Mesenchymal stem cell (in vitro differentiated cells and primary cell): ENCODE data around the gene PAPSS1.

Experiments
- DNase-seq: peaks from one replicate; pipeline ENCODE4 v3.0.0-alpha.2; 2013
- H2AFZ ChIP-seq: one replicate; pipeline ENCODE4 v1.6.1; 2013; ENCODE audit warnings: low read depth, mild to moderate bottlenecking, control low read depth, inconsistent platforms, low read length, moderate library complexity
- H2AK5ac ChIP-seq: 2 replicates; pipeline ENCODE4 v1.6.1; 2013; ENCODE audit warnings: low read length, moderate library complexity, mild to moderate bottlenecking, inconsistent platforms; ENCODE audit not compliant: severe bottlenecking
- H2BK120ac ChIP-seq: one replicate; pipeline ENCODE4 v1.6.1; 2013; ENCODE audit warnings: low read depth, mild to moderate bottlenecking, inconsistent platforms, low read length, moderate library complexity
- H2BK12ac ChIP-seq, 2 experiments: one replicate each; pipeline ENCODE4 v1.6.1; 2013; ENCODE audit warnings: inconsistent platforms in 2 of 2, low read length in 2 of 2, mild to moderate bottlenecking in 2 of 2, moderate library complexity in 2 of 2, control low read depth in 1 of 2
- H2BK15ac ChIP-seq: one replicate; pipeline ENCODE4 v1.6.1; 2013; ENCODE audit warnings: mild to moderate bottlenecking, low read depth, inconsistent platforms; ENCODE audit not compliant: poor library complexity, severe bottlenecking
- H2BK5ac ChIP-seq: 2 replicates; pipeline ENCODE4 v1.6.1; 2013; ENCODE audit warnings: low read depth, mild to moderate bottlenecking, low read length, control low read depth, inconsistent platforms; ENCODE audit not compliant: poor library complexity, severe bottlenecking
- H3K14ac ChIP-seq, 2 experiments: one replicate each; pipeline ENCODE4 v1.6.1; 2013; ENCODE audit warnings: inconsistent platforms in 2 of 2, low read length in 2 of 2, control low read depth in 1 of 2, mild to moderate bottlenecking in 1 of 2, moderate library complexity in 1 of 2
- H3K18ac ChIP-seq, 2 experiments: one replicate each; pipeline ENCODE4 v1.6.1; 2013; ENCODE audit warnings: inconsistent platforms in 2 of 2, low read length in 2 of 2, control low read depth in 1 of 2, low read depth in 1 of 2, mild to moderate bottlenecking in 1 of 2
- H3K23ac ChIP-seq, 2 experiments: one replicate each; pipeline ENCODE4 v1.6.1; 2013; ENCODE audit warnings: inconsistent platforms in 2 of 2, low read length in 2 of 2, mild to moderate bottlenecking in 2 of 2, moderate library complexity in 2 of 2, control low read depth in 1 of 2
- H3K27ac ChIP-seq: 2 replicates; pipeline ENCODE4 v1.5.1; 2013; ENCODE audit warnings: mild to moderate bottlenecking, moderate library complexity, low read length, control low read depth, inconsistent platforms; ENCODE audit not compliant: poor library complexity, severe bottlenecking
- H3K27me3 ChIP-seq, 2 experiments: 2 replicates each; pipeline versions ENCODE4 v1.6.1 to v1.7.0; 2013; ENCODE audit warnings: low read length in 2 of 2, mild to moderate bottlenecking in 2 of 2, moderate library complexity in 2 of 2, control low read depth in 1 of 2, inconsistent platforms in 1 of 2; ENCODE audit not compliant: control insufficient read depth in 1 of 2, insufficient read depth in 1 of 2
- H3K36me3 ChIP-seq, 2 experiments: 2 replicates each; pipeline versions ENCODE4 v1.6.1 to v1.7.0; 2013; ENCODE audit warnings: low read length in 2 of 2, control low read depth in 1 of 2, inconsistent platforms in 1 of 2, low read depth in 1 of 2, mild to moderate bottlenecking in 1 of 2; ENCODE audit not compliant: insufficient read depth in 2 of 2, control insufficient read depth in 1 of 2
- H3K4ac ChIP-seq, 2 experiments: one replicate each; pipeline ENCODE4 v1.6.1; 2013; ENCODE audit warnings: inconsistent platforms in 2 of 2, low read length in 2 of 2, mild to moderate bottlenecking in 2 of 2, moderate library complexity in 2 of 2, control low read depth in 1 of 2, low read depth in 1 of 2
- H3K4me1 ChIP-seq: 2 replicates; pipeline ENCODE4 v1.6.1; 2013; ENCODE audit warnings: low read depth, low read length, control low read depth; ENCODE audit not compliant: control insufficient read depth, insufficient read depth
- H3K4me2 ChIP-seq: 2 replicates; pipeline ENCODE4 v1.6.1; 2013; ENCODE audit warnings: low read length, mild to moderate bottlenecking, inconsistent platforms; ENCODE audit not compliant: poor library complexity, severe bottlenecking
- H3K4me3 ChIP-seq, 2 experiments: 2 replicates each; pipeline versions ENCODE4 v1.5.1 to v1.7.0; 2013; ENCODE audit warnings: low read length in 2 of 2, mild to moderate bottlenecking in 2 of 2, control low read depth in 1 of 2, low read depth in 1 of 2; ENCODE audit not compliant: insufficient read depth in 1 of 2
- H3K79me1 ChIP-seq: replicated peaks from 2 replicates; pipeline ENCODE4 v1.6.1; 2013; ENCODE audit warnings: mild to moderate bottlenecking, control low read depth, low read length, inconsistent platforms; ENCODE audit not compliant: poor library complexity, severe bottlenecking
- H3K9ac ChIP-seq: 2 replicates; pipeline ENCODE4 v1.7.0; 2013; ENCODE audit warnings: mild to moderate bottlenecking, low read length, moderate library complexity
- H3K9me3 ChIP-seq: 2 replicates; pipeline ENCODE4 v1.7.0; 2013; ENCODE audit warnings: mild to moderate bottlenecking, low read length; ENCODE audit not compliant: control insufficient read depth
- H4K8ac ChIP-seq: one replicate; pipeline ENCODE4 v1.6.1; 2013; ENCODE audit warnings: inconsistent platforms, mild to moderate bottlenecking, low read length, moderate library complexity
- H4K91ac ChIP-seq: one replicate; pipeline ENCODE4 v1.6.1; 2013; ENCODE audit warnings: mild to moderate bottlenecking, low read length, inconsistent platforms
- WGBS: methylation state at CpG from one replicate; pipeline ENCODE4 v1.1.7; 2013; ENCODE audit warnings: mixed read lengths; 5-methylcytosine and 5-hydroxymethylcytosine counted together

Gene PAPSS1

GRCh38 chr4:107688421-107688820 is 31.6 kb downstream of the PAPSS1 start:
- Histone ChIP-seq H3K79me1 (peaks cover 25% of the 10 kb centered on the region), H3K9me3 (no peaks in the 10 kb centered on the region), H2BK5ac (no peak overlapping the region), H2BK15ac (peak overlapping the region; percentile 21), H3K4me1 (peaks cover 6% of the 10 kb centered on the region), H3K27ac (no peak overlapping the region), H3K4me3 (no peak overlapping the region), H3K18ac (no peak overlapping the region), H3K9ac (no peak overlapping the region), H3K23ac (no peak overlapping the region), H2BK12ac (no peak overlapping the region), H2AK5ac (no peak overlapping the region), H3K4ac (no peak overlapping the region), H2AFZ (no peak overlapping the region), H2BK120ac (no peak overlapping the region), H3K14ac (no peak overlapping the region), H3K4me2 (no peak overlapping the region), H3K36me3 (peaks cover 3 to 35% of the 10 kb centered on the region in 2 experiments), H3K27me3 (no peaks in the 10 kb centered on the region), H4K91ac (no peak overlapping the region), H4K8ac (no peak overlapping the region)
- 82% methylated on average over 1 of the region's 1 CpG for WGBS
- no peak for DNase-seq

DNA sequence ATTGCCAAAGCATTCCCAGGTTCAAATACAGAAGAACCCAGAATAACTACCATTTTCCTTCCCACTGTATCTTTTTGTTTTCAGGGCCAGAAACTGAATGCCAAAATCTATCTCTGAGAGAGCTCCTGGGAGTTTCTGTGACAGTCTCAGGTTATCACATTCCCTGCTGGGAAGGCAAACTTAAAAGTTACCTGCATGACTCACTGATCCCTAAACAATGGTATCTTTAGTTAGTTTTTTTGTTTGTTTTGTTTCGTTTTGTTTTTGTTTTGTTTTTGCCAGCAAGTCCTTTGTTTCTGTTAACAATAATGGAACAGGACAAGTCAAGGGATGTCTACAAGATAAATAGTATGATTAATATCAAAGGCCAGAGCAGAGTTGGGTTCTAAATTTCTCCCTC is 34.3 kb downstream of the PAPSS1 start:
- peaks cover 0 to 35% of the 10 kb centered on the region in 2 experiments for H3K36me3 ChIP-seq
- H4K8ac ChIP-seq = no peak overlapping the region
- no peak overlapping the region for H3K4ac ChIP-seq
- H3K4me1 ChIP-seq = peaks cover 6% of the 10 kb centered on the region
- no peak overlapping the region for H3K4me3 ChIP-seq
- no peak overlapping the region for H2BK120ac ChIP-seq
- H3K9ac ChIP-seq = no peak overlapping the region
- H3K27ac ChIP-seq = no peak overlapping the region
- no peak overlapping the region for H4K91ac ChIP-seq
- no peak overlapping the region for H2AK5ac ChIP-seq
- H3K79me1 ChIP-seq = peaks cover 24% of the 10 kb centered on the region
- no peak overlapping the region for H2BK15ac ChIP-seq
- no peaks in the 10 kb centered on the region for H3K9me3 ChIP-seq
- no peak overlapping the region for H2BK12ac ChIP-seq
- no peak overlapping the region for H3K23ac ChIP-seq
- H3K14ac ChIP-seq = no peak overlapping the region
- H3K27me3 ChIP-seq = no peaks in the 10 kb centered on the region
- no peak overlapping the region for H3K18ac ChIP-seq
- no peak overlapping the region for H2AFZ ChIP-seq
- no peak overlapping the region for H3K4me2 ChIP-seq
- DNase-seq = no peak
- WGBS = 89% methylated on average over 1 of the region's 1 CpG
- no peak overlapping the region for H2BK5ac ChIP-seq

GRCh38 chr4:107683873-107684272 is 36.2 kb downstream of the PAPSS1 start:
- no peak overlapping the region for H3K18ac ChIP-seq
- peaks cover 3 to 48% of the 10 kb centered on the region in 2 experiments for H3K36me3 ChIP-seq
- peaks cover 22% of the 10 kb centered on the region for H3K79me1 ChIP-seq
- H3K4me3 ChIP-seq = no peak overlapping the region
- no peak overlapping the region for H4K8ac ChIP-seq
- H2BK120ac ChIP-seq = no peak overlapping the region
- H3K27ac ChIP-seq = no peak overlapping the region
- no peak overlapping the region for H3K4ac ChIP-seq
- H2BK12ac ChIP-seq = no peak overlapping the region
- H4K91ac ChIP-seq = no peak overlapping the region
- no peaks in the 10 kb centered on the region for H3K27me3 ChIP-seq
- no peak overlapping the region for H3K23ac ChIP-seq
- H3K14ac ChIP-seq = no peak overlapping the region
- H3K4me1 ChIP-seq = no peaks in the 10 kb centered on the region
- H2AK5ac ChIP-seq = no peak overlapping the region
- H3K4me2 ChIP-seq = no peak overlapping the region
- H3K9me3 ChIP-seq = no peaks in the 10 kb centered on the region
- no peak overlapping the region for H2BK15ac ChIP-seq
- no peak overlapping the region for H2BK5ac ChIP-seq
- H2AFZ ChIP-seq = no peak overlapping the region
- no peak overlapping the region for H3K9ac ChIP-seq
- no peak for DNase-seq

DNA sequence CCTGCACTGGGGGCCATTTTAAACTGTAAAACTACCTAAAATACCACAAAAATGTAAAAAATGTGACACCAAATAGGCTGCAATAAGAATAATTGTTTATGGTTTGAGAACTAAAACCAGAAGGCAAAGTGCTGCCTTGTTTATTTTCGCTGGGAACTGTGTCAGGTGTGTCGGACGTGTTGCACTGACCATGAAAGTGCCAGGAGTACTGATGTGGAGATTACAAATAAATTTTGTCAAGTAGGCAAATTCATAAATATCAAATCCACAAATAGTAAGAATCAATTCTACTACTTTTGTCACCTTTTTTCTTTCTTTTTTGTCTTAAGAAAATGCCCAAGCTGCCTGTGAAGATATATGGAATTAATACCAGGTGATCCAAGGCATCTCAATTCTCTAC is 37.7 kb downstream of the PAPSS1 start:
- H3K14ac ChIP-seq = no peak overlapping the region
- no peak overlapping the region for H4K8ac ChIP-seq
- H4K91ac ChIP-seq = no peak overlapping the region
- no peak overlapping the region for H2AK5ac ChIP-seq
- H2BK5ac ChIP-seq = no peak overlapping the region
- H2BK15ac ChIP-seq = no peak overlapping the region
- H3K27ac ChIP-seq = no peak overlapping the region
- no peak for DNase-seq
- no peak overlapping the region for H3K4ac ChIP-seq
- H2AFZ ChIP-seq = no peak overlapping the region
- H3K23ac ChIP-seq = no peak overlapping the region
- H2BK120ac ChIP-seq = no peak overlapping the region
- no peak overlapping the region for H2BK12ac ChIP-seq
- H3K18ac ChIP-seq = no peak overlapping the region
- WGBS = 100% methylated on average over 1 of the region's 3 CpGs
- peaks cover 17% of the 10 kb centered on the region for H3K79me1 ChIP-seq
- no peaks in the 10 kb centered on the region for H3K9me3 ChIP-seq
- no peak overlapping the region for H3K9ac ChIP-seq
- no peak overlapping the region for H3K4me3 ChIP-seq
- H3K4me2 ChIP-seq = no peak overlapping the region
- H3K27me3 ChIP-seq = no peaks in the 10 kb centered on the region
- H3K36me3 ChIP-seq = peaks cover 4 to 56% of the 10 kb centered on the region in 2 experiments
- no peaks in the 10 kb centered on the region for H3K4me1 ChIP-seq
